Keratinocyte (primary cell): ENCODE measurements around the gene ANO10. TPM values are rescaled to one million over a fixed set of nuclear protein-coding genes. Genes with fewer than 3 reads are reported as not detected.

Experiments
- DNase-seq: peaks from one replicate; pipeline ENCODE4 v3.0.0-alpha.2; 2011; ENCODE audit warnings: low read depth, missing footprints, low spot score
- FAIRE-seq: peaks from 2 replicates; lab custom pipeline; 2011; peaks lifted over from hg19 to GRCh38; lab: Jason Lieb, UNC
- H2AFZ ChIP-seq: 2 replicates; pipeline ENCODE4 v1.6.0; 2012; ENCODE audit warnings: low read length, control low read depth, inconsistent platforms; ENCODE audit not compliant: control insufficient read depth
- H3K27ac ChIP-seq: 2 replicates; pipeline ENCODE4 v1.5.1; 2011; ENCODE audit warnings: low read length; ENCODE audit not compliant: control insufficient read depth, insufficient read depth
- H3K27me3 ChIP-seq: 3 replicates; pipeline ENCODE4 v1.6.0; 2011; ENCODE audit warnings: low read length; ENCODE audit not compliant: control insufficient read depth, insufficient read depth; ENCODE audit errors: extremely low read depth
- H3K36me3 ChIP-seq, 2 experiments: 2 replicates in 1 of 2; 3 replicates in 1 of 2; pipeline ENCODE4 v1.5.1; 2011; ENCODE audit warnings: low read length in 2 of 2, mild to moderate bottlenecking in 1 of 2; ENCODE audit not compliant: control insufficient read depth in 2 of 2, insufficient read depth in 2 of 2; ENCODE audit errors: extremely low read depth in 1 of 2
- H3K4me1 ChIP-seq: 3 replicates; pipeline ENCODE4 v1.5.1; 2011; ENCODE audit warnings: low read length; ENCODE audit not compliant: control insufficient read depth, insufficient read depth; ENCODE audit errors: extremely low read depth
- H3K4me2 ChIP-seq: 3 replicates; pipeline ENCODE4 v1.6.0; 2011; ENCODE audit warnings: low read depth, low read length; ENCODE audit not compliant: control insufficient read depth, insufficient read depth; ENCODE audit errors: extremely low read depth
- H3K4me3 ChIP-seq, 3 experiments: fragments of 200-600 bp in 1 of 3; sonication (generic) in 1 of 3; 2 replicates in 2 of 3; 3 replicates in 1 of 3; pipeline ENCODE4 v1.5.1; 2011 to 2016; ENCODE audit warnings: low read length in 3 of 3, mild to moderate bottlenecking in 3 of 3, control low read depth in 2 of 3, inconsistent platforms in 1 of 3, low read depth in 1 of 3, mixed read lengths in 1 of 3, mixed run types in 1 of 3, moderate library complexity in 1 of 3; ENCODE audit not compliant: control insufficient read depth in 2 of 3, insufficient read depth in 2 of 3; ENCODE audit errors: extremely low read depth in 1 of 3
- H3K79me2 ChIP-seq: 2 replicates; pipeline ENCODE4 v1.6.0; 2012; ENCODE audit warnings: low read length; ENCODE audit not compliant: control insufficient read depth, insufficient read depth
- H3K9ac ChIP-seq: 3 replicates; pipeline ENCODE4 v1.6.0; 2011; ENCODE audit warnings: low read length; ENCODE audit not compliant: control insufficient read depth, insufficient read depth; ENCODE audit errors: extremely low read depth
- H3K9me1 ChIP-seq: 3 replicates; pipeline ENCODE4 v1.6.0; 2011; ENCODE audit warnings: low read length; ENCODE audit not compliant: control insufficient read depth, insufficient read depth; ENCODE audit errors: extremely low read depth
- H3K9me3 ChIP-seq: 2 replicates; pipeline ENCODE4 v1.5.1; 2012; ENCODE audit warnings: low read depth, low read length; ENCODE audit not compliant: control insufficient read depth
- H4K20me1 ChIP-seq: 3 replicates; pipeline ENCODE4 v1.6.0; 2011; ENCODE audit warnings: low read length; ENCODE audit not compliant: control insufficient read depth, insufficient read depth; ENCODE audit errors: extremely low read depth
- CTCF ChIP-seq, 3 experiments: IDR thresholded peaks in 1 of 3; conservative IDR thresholded peaks in 1 of 3; optimal IDR thresholded peaks in 1 of 3; 2 replicates in 2 of 3; 3 replicates in 1 of 3; pipeline versions ENCODE3 to v1.5.1; 2011; ENCODE audit warnings: low read length in 3 of 3, mild to moderate bottlenecking in 3 of 3, moderate library complexity in 2 of 3, control low read depth in 1 of 3, inconsistent platforms in 1 of 3; ENCODE audit not compliant: insufficient read depth in 2 of 3; ENCODE audit errors: extremely low read depth in 1 of 3
- EZH2 ChIP-seq: IDR thresholded peaks from one replicate; pipeline ENCODE4 v1.6.1; 2012; ENCODE audit warnings: inconsistent platforms, mild to moderate bottlenecking, low read length, moderate library complexity
- dilution Hi-C: fragments of 300-500 bp; cut with MboI; formaldehyde crosslinking; loops from one replicate; pipeline ENCODE4 v1.7.0; 2020; ENCODE audit warnings: low sequenced_read_pairs; ENCODE audit not compliant: extremely low pct_ligation_motif_present
- polyA plus RNA-seq, 5 experiments: library from polyadenylated mRNA; depleted of rRNA in 3 of 5; stranded (reverse) in 3 of 5; stranded (forward) in 1 of 5; unstranded in 1 of 5; fragments of >200 nt; gene quantifications; 1 replicate in 1 of 5; 2 replicates in 3 of 5; 3 replicates in 1 of 5; pipeline versions ENCODE4 v1.2.1 to v1.2.3, GENCODE V29; 2011 to 2012; ENCODE audit warnings: missing spikeins in 2 of 5, low read depth in 1 of 5, low replicate concordance in 1 of 5

The ANO10 gene
- polyA plus RNA-seq, 1 donor (not counting 4 experiments of a cell fraction or from before 2014, with no cell fraction given), result 48.8 TPM

- DNase-seq (no peak), FAIRE-seq (no peak)
- Histone ChIP-seq H3K4me2 (no peak overlapping the region), H3K9me1 (no peaks in the 10 kb centered on the region), H3K4me3 (no peak overlapping the region), H2AFZ (no peak overlapping the region), H3K9me3 (no peaks in the 10 kb centered on the region), H3K4me1 (no peaks in the 10 kb centered on the region), H3K79me2 (no peaks in the 10 kb centered on the region), H3K36me3 (no peaks in the 10 kb centered on the region), H3K27ac (no peak overlapping the region), H3K9ac (no peak overlapping the region), H3K27me3 (no peaks in the 10 kb centered on the region), H4K20me1 (no peaks in the 10 kb centered on the region)
- TF ChIP-seq CTCF (optimal IDR thresholded peaks at IDR 0.05 in 1 of 3, IDR thresholded peaks at IDR 0.05 in 1 of 3, conservative IDR thresholded peaks at IDR 0.05 in 1 of 3; ENCODE audit: extremely low read depth in 1 of 3, insufficient read depth in 2 of 3, low read length in 3 of 3), result no peak
- TF ChIP-seq EZH2, result no peak
- dilution Hi-C loops, result no loop called here
These were observed 170.0 kb downstream of the ANO10 start for GRCh38 chr3:43451670-43452254.

DNA sequence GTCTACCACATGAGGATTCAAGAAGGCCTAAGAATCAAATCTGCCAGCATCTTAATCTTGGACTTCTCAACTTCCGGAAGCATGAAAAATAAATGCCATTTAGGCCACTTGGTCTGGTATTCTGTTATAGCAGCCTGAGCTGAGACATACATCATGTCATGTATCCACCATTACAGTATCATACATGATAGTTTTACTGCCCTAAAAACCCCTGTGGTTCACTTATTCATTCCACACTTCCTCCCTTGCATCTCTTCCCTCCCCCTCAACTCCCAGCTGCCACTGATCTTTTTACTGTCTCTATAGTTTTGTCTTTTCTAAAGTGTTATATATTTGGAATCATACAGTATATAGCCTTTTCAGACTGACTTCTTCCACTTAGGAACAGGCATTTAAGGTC is 173.7 kb downstream of the ANO10 start:
- H3K27ac ChIP-seq, result no peak overlapping the region
- no peak overlapping the region for H2AFZ ChIP-seq
- no peak overlapping the region for H3K4me3 ChIP-seq
- dilution Hi-C loops, result no loop called here
- no peaks in the 10 kb centered on the region for H3K4me1 ChIP-seq
- H3K9ac ChIP-seq, result no peak overlapping the region
- no peaks in the 10 kb centered on the region for H3K9me3 ChIP-seq
- FAIRE-seq (no peak), DNase-seq (no peak)
- no peaks in the 10 kb centered on the region for H3K36me3 ChIP-seq
- no peak overlapping the region for H3K4me2 ChIP-seq
- H3K9me1 ChIP-seq, result no peaks in the 10 kb centered on the region
- H3K79me2 ChIP-seq, result no peaks in the 10 kb centered on the region
- no peaks in the 10 kb centered on the region for H4K20me1 ChIP-seq
- H3K27me3 ChIP-seq, result no peaks in the 10 kb centered on the region
- TF ChIP-seq EZH2 (no peak), CTCF (optimal IDR thresholded peaks at IDR 0.05 in 1 of 3, IDR thresholded peaks at IDR 0.05 in 1 of 3, conservative IDR thresholded peaks at IDR 0.05 in 1 of 3; ENCODE audit: extremely low read depth in 1 of 3, insufficient read depth in 2 of 3, low read length in 3 of 3) (no peak)
